LoVo (cell line): ENCODE measurements around the gene DMRTA1.
"Not testable (repeated sequence)": the region's sequence is repeated elsewhere in the genome, so short reads cannot be mapped to it uniquely, and the experiment has no call there.

ENCODE experiments used
- DNase-seq: peaks from one replicate; pipeline ENCODE4 v3.0.0-alpha.2; 2016; ENCODE audit warnings: low spot score

The DMRTA1 gene

GRCh38 chr9:22446589-22446949, at the start of gene DMRTA1:
TSS of gene DMRTA1 (plus strand) at chr9:22446824. CDS start at chr9:22447066, 242 bp downstream.
- no peak for DNase-seq

- DNase-seq = no peak
Measured at GRCh38 chr9:22401671-22402070, 45.0 kb upstream of the DMRTA1 start.

GRCh38 chr9:22405869-22406659, 40.6 kb upstream of the DMRTA1 start:
- no peak for DNase-seq

- DNase-seq = no peak
Measured at GRCh38 chr9:22413884-22414283, 32.7 kb upstream of the DMRTA1 start.

- no peak for DNase-seq
Measured at GRCh38 chr9:22415941-22416691, 30.5 kb upstream of the DMRTA1 start.

- DNase-seq = no peak
Measured at GRCh38 chr9:22416692-22417060, 29.9 kb upstream of the DMRTA1 start.

GRCh38 chr9:22423566-22423965, 23.1 kb upstream of the DMRTA1 start:
- no peak for DNase-seq

- no peak for DNase-seq
Measured at GRCh38 chr9:22424616-22425015, 22.0 kb upstream of the DMRTA1 start.

GRCh38 chr9:22425551-22425950, 21.1 kb upstream of the DMRTA1 start:
- no peak for DNase-seq

- DNase-seq = no peak
Measured at GRCh38 chr9:22427226-22427880, 19.3 kb upstream of the DMRTA1 start.

- DNase-seq = no peak
Measured at GRCh38 chr9:22433691-22434090, 12.9 kb upstream of the DMRTA1 start.

- DNase-seq = not testable (repeated sequence)
Measured at GRCh38 chr9:22435252-22435651, 11.4 kb upstream of the DMRTA1 start.

GRCh38 chr9:22437461-22438067, 9.1 kb upstream of the DMRTA1 start:
- DNase-seq = not testable (repeated sequence)

GRCh38 chr9:22440841-22441240, 5.8 kb upstream of the DMRTA1 start:
- no peak for DNase-seq

GRCh38 chr9:22446950-22447617, 460 bp downstream of the DMRTA1 start:
- no peak for DNase-seq

GRCh38 chr9:22447618-22448305, 1.1 kb downstream of the DMRTA1 start:
- DNase-seq = no peak

- no peak for DNase-seq
Measured at GRCh38 chr9:22449719-22450118, 3.1 kb downstream of the DMRTA1 start.

GRCh38 chr9:22452415-22453010, 5.9 kb downstream of the DMRTA1 start:
- DNase-seq = peak; percentile 54

- no peak for DNase-seq
Measured at GRCh38 chr9:22454016-22454415, 7.4 kb downstream of the DMRTA1 start.

GRCh38 chr9:22455181-22455580, 8.6 kb downstream of the DMRTA1 start:
- no peak for DNase-seq

GRCh38 chr9:22457448-22457847, 10.8 kb downstream of the DMRTA1 start:
- no peak for DNase-seq
